ENCODE measurements around the gene BRMS1.

DNA sequence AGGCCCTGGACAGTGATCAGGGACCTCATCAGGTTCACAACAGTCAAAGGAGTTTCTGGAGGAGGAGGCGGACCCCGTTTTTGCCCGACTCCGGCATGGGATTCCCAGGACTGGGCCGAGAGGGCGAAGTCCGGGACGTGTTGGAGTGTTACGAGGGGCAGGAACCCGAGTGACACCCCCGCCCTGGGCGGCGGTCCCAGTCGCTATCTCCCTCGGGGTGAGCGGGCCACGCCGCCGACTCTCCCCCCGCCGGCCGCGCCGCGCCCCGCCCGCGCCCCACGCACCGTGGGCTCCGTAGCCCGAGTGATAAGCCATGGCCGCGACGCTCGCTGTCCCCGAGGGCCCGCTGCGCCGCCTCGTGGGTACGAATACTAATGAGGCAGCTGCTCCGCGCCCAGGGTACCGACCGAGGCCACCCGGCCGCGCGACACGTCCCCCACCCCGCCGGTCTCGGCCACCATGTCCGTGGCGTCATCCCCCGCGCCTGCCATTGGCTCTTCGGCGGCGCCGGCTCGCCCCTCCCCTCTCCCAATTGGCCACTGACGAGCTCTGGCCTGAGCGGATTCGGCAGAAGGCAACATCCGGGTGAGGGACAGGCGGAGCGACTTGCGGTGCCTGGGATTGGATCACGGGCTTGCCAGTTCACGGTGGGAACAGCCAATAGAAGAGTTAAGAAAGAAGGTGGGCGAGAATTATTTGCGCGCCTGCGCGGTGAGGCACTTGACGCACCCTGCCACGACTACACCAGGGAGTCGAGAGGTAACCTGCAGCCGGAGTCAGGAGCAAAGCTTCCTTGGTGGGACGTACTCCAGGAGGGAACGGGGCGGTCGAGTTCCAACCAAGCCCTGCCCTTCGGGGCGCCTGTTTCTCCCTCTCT lies 56.0 kb downstream of the BRMS1 start, which contains the start of gene YIF1A:
- TF ChIP-seq, protein P1, sequence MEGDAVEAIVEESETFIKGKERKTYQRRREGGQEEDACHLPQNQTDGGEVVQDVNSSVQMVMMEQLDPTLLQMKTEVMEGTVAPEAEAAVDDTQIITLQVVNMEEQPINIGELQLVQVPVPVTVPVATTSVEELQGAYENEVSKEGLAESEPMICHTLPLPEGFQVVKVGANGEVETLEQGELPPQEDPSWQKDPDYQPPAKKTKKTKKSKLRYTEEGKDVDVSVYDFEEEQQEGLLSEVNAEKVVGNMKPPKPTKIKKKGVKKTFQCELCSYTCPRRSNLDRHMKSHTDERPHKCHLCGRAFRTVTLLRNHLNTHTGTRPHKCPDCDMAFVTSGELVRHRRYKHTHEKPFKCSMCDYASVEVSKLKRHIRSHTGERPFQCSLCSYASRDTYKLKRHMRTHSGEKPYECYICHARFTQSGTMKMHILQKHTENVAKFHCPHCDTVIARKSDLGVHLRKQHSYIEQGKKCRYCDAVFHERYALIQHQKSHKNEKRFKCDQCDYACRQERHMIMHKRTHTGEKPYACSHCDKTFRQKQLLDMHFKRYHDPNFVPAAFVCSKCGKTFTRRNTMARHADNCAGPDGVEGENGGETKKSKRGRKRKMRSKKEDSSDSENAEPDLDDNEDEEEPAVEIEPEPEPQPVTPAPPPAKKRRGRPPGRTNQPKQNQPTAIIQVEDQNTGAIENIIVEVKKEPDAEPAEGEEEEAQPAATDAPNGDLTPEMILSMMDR (IDR thresholded peaks at IDR 0.05; ENCODE audit: low read length) = no peak; the same call in 1 of the 2 replicates
- TF ChIP-seq EZH2 (IDR thresholded peaks at IDR 0.05; ENCODE audit: borderline replicate concordance, low read length) = no peak
